Fibroblast of villous mesenchyme (primary cell): ENCODE measurements around the gene SLC9A5. TPM values are rescaled to one million over a fixed set of nuclear protein-coding genes. Genes with fewer than 3 reads are reported as not detected.

Experiments
- DNase-seq: peaks from one replicate; pipeline ENCODE4 v3.0.0-alpha.2; 2010; ENCODE audit warnings: low read depth
- H3K4me3 ChIP-seq: 2 replicates; pipeline ENCODE4 v1.5.1; 2011; ENCODE audit warnings: low read depth, mild to moderate bottlenecking, low read length
- total RNA-seq: library from RNA; depleted of rRNA; stranded (reverse); fragments of >200 nt; gene quantifications from 2 replicates; pipeline ENCODE4 v1.2.3, GENCODE V29; 2012
- TF ChIP-seq, protein P1 (sequence below): IDR thresholded peaks from 2 replicates; pipeline ENCODE4 v1.5.1; 2012; ENCODE audit warnings: low read depth, mild to moderate bottlenecking, low read length; ENCODE audit not compliant: insufficient read depth

Gene SLC9A5
- total RNA-seq, 1 donor = 2.2 TPM

DNA sequence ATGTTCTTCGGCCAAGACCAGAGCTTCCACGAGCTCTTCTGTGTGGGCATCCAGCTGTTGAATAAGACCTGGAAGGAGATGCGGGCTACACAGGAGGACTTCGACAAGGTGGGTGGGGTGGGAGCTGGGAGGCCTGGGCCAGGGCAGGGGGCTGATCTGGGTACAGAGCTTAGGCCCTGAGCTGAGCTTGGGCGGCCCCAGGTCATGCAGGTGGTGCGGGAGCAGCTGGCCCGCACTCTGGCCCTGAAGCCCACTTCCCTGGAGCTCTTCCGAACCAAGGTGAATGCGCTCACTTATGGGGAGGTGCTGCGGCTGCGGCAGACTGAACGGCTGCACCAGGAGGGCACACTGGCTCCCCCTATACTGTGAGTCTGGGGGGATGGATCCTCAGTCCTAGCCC, 46.4 kb upstream of the SLC9A5 start:
- TF ChIP-seq, protein P1, sequence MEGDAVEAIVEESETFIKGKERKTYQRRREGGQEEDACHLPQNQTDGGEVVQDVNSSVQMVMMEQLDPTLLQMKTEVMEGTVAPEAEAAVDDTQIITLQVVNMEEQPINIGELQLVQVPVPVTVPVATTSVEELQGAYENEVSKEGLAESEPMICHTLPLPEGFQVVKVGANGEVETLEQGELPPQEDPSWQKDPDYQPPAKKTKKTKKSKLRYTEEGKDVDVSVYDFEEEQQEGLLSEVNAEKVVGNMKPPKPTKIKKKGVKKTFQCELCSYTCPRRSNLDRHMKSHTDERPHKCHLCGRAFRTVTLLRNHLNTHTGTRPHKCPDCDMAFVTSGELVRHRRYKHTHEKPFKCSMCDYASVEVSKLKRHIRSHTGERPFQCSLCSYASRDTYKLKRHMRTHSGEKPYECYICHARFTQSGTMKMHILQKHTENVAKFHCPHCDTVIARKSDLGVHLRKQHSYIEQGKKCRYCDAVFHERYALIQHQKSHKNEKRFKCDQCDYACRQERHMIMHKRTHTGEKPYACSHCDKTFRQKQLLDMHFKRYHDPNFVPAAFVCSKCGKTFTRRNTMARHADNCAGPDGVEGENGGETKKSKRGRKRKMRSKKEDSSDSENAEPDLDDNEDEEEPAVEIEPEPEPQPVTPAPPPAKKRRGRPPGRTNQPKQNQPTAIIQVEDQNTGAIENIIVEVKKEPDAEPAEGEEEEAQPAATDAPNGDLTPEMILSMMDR = no peak
- no peak for DNase-seq
- no peak overlapping the region for H3K4me3 ChIP-seq

DNA sequence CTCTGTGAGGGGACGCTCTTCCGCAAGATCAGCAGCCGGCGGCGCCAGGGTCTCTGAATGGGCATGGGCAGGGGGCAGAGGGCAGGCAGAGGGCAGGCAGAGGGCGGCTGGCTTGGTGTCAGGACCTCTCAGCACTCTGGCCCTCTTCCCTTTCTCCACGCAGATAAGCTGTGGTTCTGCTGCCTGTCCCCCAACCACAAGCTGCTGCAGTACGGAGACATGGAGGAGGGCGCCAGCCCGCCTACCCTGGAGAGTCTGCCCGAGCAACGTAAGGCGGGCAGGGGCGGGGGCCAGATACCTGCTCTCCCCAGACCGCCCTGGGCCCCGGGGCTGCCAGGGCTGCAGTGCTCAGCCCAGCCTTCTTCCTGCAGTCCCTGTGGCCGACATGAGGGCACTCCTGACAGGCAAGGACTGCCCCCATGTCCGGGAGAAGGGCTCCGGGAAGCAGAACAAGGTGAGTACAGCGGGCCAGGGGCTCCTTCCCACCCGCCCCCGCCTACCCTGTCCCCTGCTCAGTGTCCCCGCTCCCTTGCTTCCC, 45.8 kb upstream of the SLC9A5 start:
- H3K4me3 ChIP-seq = no peak overlapping the region
- DNase-seq = no peak
- TF ChIP-seq, protein P1 = no peak

DNA sequence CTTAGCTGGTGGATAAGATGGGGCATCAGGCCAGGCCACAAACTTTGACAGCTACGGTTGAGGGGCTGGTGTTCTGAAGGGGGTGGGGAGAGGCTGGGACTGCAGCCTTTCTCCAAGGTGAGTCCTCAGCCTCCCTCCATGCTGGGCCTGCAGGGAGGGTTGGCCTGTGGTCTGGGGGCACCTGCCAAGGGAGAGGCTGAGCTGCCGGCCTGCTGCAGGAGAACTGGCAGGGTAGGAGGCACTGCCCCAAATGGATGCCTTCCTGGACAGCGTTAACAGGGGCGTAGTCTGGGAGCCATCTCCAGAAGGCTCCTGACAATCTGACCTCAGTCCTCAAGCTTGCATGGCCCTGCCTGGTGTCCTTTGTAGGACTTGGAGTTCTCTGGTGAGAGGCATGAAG, 44.7 kb upstream of the SLC9A5 start:
- TF ChIP-seq, protein P1 = no peak
- no peak for DNase-seq
- H3K4me3 ChIP-seq = no peak overlapping the region

DNA sequence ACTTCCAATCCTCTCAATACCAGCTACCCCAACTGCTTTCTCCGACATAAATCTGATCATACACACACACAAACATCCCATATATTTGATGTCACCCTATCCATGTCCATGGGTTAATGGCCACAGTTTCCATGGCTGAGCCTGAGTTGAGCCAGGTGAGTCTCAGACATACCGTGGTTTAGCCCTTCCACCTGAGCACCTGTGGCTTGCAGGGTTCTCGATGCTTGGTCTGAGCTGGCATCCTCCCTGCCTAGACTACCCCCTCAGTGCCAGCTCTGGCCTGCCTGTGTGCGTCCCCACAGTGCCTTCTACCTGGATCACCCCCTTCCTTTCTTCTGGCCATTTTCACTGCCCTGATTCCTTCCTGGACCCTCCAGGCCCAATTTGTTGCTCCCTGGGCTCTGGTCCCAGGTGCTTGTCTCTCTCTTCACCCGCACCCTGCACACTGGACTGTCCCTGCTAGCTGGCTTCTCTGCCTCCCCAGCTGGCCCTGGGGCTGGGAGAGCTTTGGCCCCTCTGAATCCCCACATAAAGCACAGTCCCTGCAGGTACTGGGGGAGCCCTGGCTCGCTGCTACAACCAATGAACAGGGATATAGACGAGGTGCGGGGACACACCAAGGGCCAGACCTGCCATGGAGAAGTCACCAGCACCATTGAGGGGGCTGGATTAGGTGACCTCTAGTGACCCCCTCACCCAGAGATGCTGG, 42.5 kb upstream of the SLC9A5 start:
- no peak for DNase-seq
- H3K4me3 ChIP-seq = no peak overlapping the region
- TF ChIP-seq, protein P1 = no peak

DNA sequence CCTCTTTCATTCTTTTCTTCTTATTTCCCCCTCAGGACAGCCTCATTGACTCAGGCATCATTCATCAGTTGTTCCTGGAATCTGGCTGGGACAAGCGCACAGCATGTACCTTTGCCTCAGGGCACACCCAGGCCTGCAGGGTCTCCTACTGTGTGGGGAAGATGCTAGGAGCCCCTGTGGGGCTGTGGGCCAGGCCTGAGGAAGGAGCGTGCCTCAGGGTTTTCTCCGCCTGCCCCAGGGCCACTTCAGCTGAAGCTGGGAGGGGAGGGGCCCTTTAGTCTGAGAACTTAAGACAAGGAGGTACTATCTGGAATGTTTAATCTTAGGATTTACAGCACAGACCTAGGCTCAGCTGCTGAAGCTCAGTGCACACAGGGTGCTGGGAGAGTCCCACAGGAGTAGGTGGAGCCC, 41.9 kb upstream of the SLC9A5 start:
- no peak for DNase-seq
- TF ChIP-seq, protein P1 = no peak

DNA sequence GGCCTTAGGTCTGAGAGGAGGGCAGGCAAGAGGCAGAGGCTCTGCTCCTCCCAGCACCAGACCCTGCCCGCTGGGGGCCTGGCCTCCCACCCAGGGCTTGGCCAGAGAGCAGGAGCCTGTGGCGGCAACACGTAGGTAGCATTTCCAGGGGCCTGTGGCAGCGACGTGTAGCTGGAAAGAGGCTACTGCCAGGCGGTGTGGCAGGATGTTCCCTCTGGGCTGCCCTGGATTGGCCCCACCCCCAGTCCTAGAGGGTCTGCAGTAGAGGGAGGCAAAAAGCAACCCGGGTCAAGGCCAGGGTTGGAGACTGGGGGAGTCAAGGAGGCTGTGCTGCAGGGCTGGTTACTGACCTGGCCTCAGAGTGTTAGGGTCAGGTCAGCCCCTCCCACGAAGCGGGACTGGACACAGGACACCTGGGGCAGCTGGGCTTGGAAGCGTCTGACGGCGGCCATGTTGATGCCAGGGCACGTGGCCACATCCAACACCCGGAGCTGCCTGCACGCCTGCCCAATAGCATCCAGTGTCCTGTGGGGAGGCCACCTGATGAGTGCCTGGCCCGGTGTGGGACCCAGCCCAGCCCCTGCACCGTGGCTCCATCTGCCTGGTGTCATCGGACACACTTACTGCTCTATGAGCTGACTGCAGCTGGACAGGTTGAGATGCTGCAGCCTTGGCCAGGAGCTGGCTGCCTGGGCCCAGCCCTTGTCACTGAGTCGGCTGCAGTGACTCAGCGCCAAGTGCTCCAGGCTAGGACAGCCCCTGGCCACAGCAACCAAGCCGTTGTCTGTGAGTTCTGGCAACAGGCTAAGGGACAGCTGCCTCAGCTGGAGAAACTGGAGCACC, 41.3 kb upstream of the SLC9A5 start:
- DNase-seq = peak; percentile 30
- no peak overlapping the region for H3K4me3 ChIP-seq
- TF ChIP-seq, protein P1 = no peak

More for the DNA sequence above, 41.9 kb upstream of the SLC9A5 start:
- no peak overlapping the region for H3K4me3 ChIP-seq
